A549 (cell line): Measurements from ENCODE around the gene SLC36A1. TPM values are rescaled to one million over a fixed set of nuclear protein-coding genes. Genes with fewer than 3 reads are reported as not detected.

Source experiments
- ATAC-seq, 2 experiments: fragments of 200-7000 bp in 1 of 2; fragments of >200 bp in 1 of 2; cut with Nextera tagmentation in 1 of 2; cut with Tn5 transposase in 1 of 2; 3 replicates each; pipeline versions ENCODE4 v1.8.0 to v1.9.1; 2018 to 2020; ENCODE audit warnings: mild to moderate bottlenecking in 1 of 2, moderate library complexity in 1 of 2
- CTCF ChIA-PET: fragments of 300-600 bp; sonication (Branson Sonifier 250); formaldehyde crosslinking; extraction: SDS; loops from one replicate; lab custom pipeline; 2021; ENCODE audit warnings: antibody characterized with exemption, inconsistent platforms; lab: Yijun Ruan, JAX
- POLR2A ChIA-PET: fragments of 350-600 bp; formaldehyde crosslinking; extraction: SDS; loops from one replicate; lab custom pipeline; 2021; ENCODE audit warnings: antibody characterized with exemption, inconsistent platforms; lab: Yijun Ruan, JAX
- DNase-seq, 2 experiments: peaks; one replicate each; pipeline versions ENCODE4 v3.0.0 to v3.0.0-alpha.2; 2011 to 2016; ENCODE audit warnings: low read depth in 1 of 2, low spot score in 1 of 2
- FAIRE-seq: peaks from 2 replicates; lab custom pipeline; 2011; peaks lifted over from hg19 to GRCh38; lab: Jason Lieb, UNC
- H3K27ac ChIP-seq, 2 experiments: fragments of >200 bp; sonication (Bioruptor Twin); formaldehyde crosslinking; 3 replicates each; pipeline ENCODE4 v1.5.1; 2016 to 2017
- H3K4me1 ChIP-seq: fragments of >200 bp; sonication (Bioruptor Twin); formaldehyde crosslinking; 3 replicates; pipeline ENCODE4 v1.6.1; 2016
- H3K4me2 ChIP-seq: fragments of >200 bp; sonication (Bioruptor Twin); formaldehyde crosslinking; 3 replicates; pipeline ENCODE4 v1.6.1; 2016
- H3K4me3 ChIP-seq: fragments of >200 bp; sonication (Bioruptor Twin); formaldehyde crosslinking; 3 replicates; pipeline ENCODE4 v1.5.1; 2016
- H3K9me3 ChIP-seq: fragments of >200 bp; sonication (Bioruptor Twin); formaldehyde crosslinking; 3 replicates; pipeline ENCODE4 v1.6.1; 2016
- CBX2 ChIP-seq: fragments of 200-600 bp; sonication (generic); IDR thresholded peaks from 2 replicates; pipeline ENCODE4 v1.6.1; 2016; ENCODE audit warnings: low read depth, mild to moderate bottlenecking, borderline replicate concordance
- CBX8 ChIP-seq: fragments of 200-600 bp; sonication (generic); IDR thresholded peaks from 2 replicates; pipeline ENCODE4 v1.6.1; 2016
- CHD2 ChIP-seq: fragments of 150-350 bp; IDR thresholded peaks from 2 replicates; pipeline ENCODE4 v1.6.1; 2014; ENCODE audit warnings: low read length; ENCODE audit not compliant: partially characterized antibody
- E2F6 ChIP-seq: IDR thresholded peaks from 2 replicates; pipeline ENCODE4 v1.6.1; 2012; ENCODE audit warnings: low read depth, borderline replicate concordance
- EHMT2 ChIP-seq: fragments of 200-600 bp; sonication (generic); IDR thresholded peaks from 2 replicates; pipeline ENCODE4 v1.6.1; 2016; ENCODE audit warnings: antibody characterized with exemption, low read depth, mild to moderate bottlenecking, moderate library complexity
- FOSB ChIP-seq: fragments of 250-450 bp; sonication (Bioruptor Pico); IDR thresholded peaks from 2 replicates; pipeline ENCODE4 v1.5.0; 2020; ENCODE audit warnings: mild to moderate bottlenecking, moderate library complexity
- FOSL2 ChIP-seq, 2 experiments: fragments of 450-650 bp in 1 of 2; fragments of >200 bp in 1 of 2; sonication (Bioruptor Twin) in 1 of 2; formaldehyde crosslinking; IDR thresholded peaks; 2 replicates each; pipeline versions ENCODE4 v1.5.0 to v1.6.1; 2016 to 2020; ENCODE audit warnings: mild to moderate bottlenecking in 1 of 2, moderate library complexity in 1 of 2
- HEYL ChIP-seq: fragments of 250-450 bp; sonication (Bioruptor Pico); IDR thresholded peaks from 2 replicates; pipeline ENCODE4 v1.8.0; 2021; ENCODE audit warnings: mild to moderate bottlenecking, moderate library complexity
- HOXB5 ChIP-seq: fragments of 250-450 bp; sonication (Bioruptor Pico); IDR thresholded peaks from 2 replicates; pipeline ENCODE4 v1.5.0; 2020; ENCODE audit warnings: mild to moderate bottlenecking, moderate library complexity
- JUNB ChIP-seq: fragments of >200 bp; sonication (Bioruptor Twin); formaldehyde crosslinking; IDR thresholded peaks from 2 replicates; pipeline ENCODE4 v1.6.1; 2016
- KDM1A ChIP-seq: fragments of 200-600 bp; sonication (generic); IDR thresholded peaks from 2 replicates; pipeline ENCODE4 v1.6.1; 2016; ENCODE audit warnings: low read depth, mild to moderate bottlenecking
- KDM5A ChIP-seq: fragments of 200-600 bp; sonication (generic); IDR thresholded peaks from 2 replicates; pipeline ENCODE4 v1.6.1; 2016; ENCODE audit warnings: antibody characterized with exemption, mild to moderate bottlenecking
- MAFK ChIP-seq: fragments of 450-650 bp; IDR thresholded peaks from 2 replicates; pipeline ENCODE4 v1.6.1; 2014; ENCODE audit not compliant: partially characterized antibody
- NR3C1 ChIP-seq: fragments of >200 bp; sonication (Bioruptor Twin); formaldehyde crosslinking; IDR thresholded peaks from 3 replicates; pipeline ENCODE4 v1.6.1; 2017
- PHF8 ChIP-seq: fragments of 200-600 bp; sonication (generic); IDR thresholded peaks from 2 replicates; pipeline ENCODE4 v1.6.1; 2016; ENCODE audit warnings: low read depth, mild to moderate bottlenecking, antibody characterized with exemption, moderate library complexity, borderline replicate concordance
- POLR2AphosphoS2 ChIP-seq: conservative IDR thresholded peaks from 2 replicates; pipeline ENCODE4 v1.6.1; 2012; ENCODE audit warnings: low read length, improper control_type of control experiment, inconsistent platforms
- RCOR1 ChIP-seq: fragments of 150-350 bp; IDR thresholded peaks from 2 replicates; pipeline ENCODE4 v1.6.1; 2014; ENCODE audit warnings: antibody characterized with exemption, low read length, low read depth
- REST ChIP-seq: fragments of 200-600 bp; sonication (generic); IDR thresholded peaks from 2 replicates; pipeline ENCODE4 v1.6.1; 2016; ENCODE audit warnings: antibody characterized with exemption, mild to moderate bottlenecking, moderate library complexity
- WGBS: methylation state at CpG from one replicate; pipeline ENCODE4 v1.1.6; 2017; ENCODE audit errors: missing lambda C conversion rate; 5-methylcytosine and 5-hydroxymethylcytosine counted together
- polyA plus RNA-seq, 4 experiments: library from polyadenylated mRNA; depleted of rRNA in 3 of 4; stranded (reverse); fragments of >200 nt; fragmentation: RNase III in 1 of 4; extraction: RNeasy Plus Mini Kit Qiagen cat#74134 plus additional on column Dnase treatment in 1 of 4; gene quantifications; 2 replicates in 3 of 4; 3 replicates in 1 of 4; pipeline ENCODE4 v1.2.3, GENCODE V29; 2011 to 2017

The SLC36A1 gene
- polyA plus RNA-seq, 2 of the 4 experiments (the other 2 are of a cell fraction) = 7.4 to 10.8 TPM

GRCh38 chr5:151449839-151450238 is 2.4 kb downstream of the SLC36A1 start (continued):
- TF ChIP-seq PHF8 (no peak), EHMT2 (no peak), CBX8 (no peak), KDM1A (no peak)

GRCh38 chr5:151450605-151451004 is 3.2 kb downstream of the SLC36A1 start:
- ChIA-PET POLR2A (no interaction called here), CTCF (interaction anchor here (1.2 to 1.8 kb wide), 4 partner anchors 38 to 201 kb away, joined by 3 to 6 read pairs (median 4); no protein-coding TSS in a partner anchor)
- WGBS = 80% methylated on average over 3 of the region's 3 CpGs
- peaks cover 16% of the 10 kb centered on the region for H3K4me1 ChIP-seq
- no peak overlapping the region for H3K4me3 ChIP-seq
- DNase-seq (no peak), ATAC-seq (no peak)
- TF ChIP-seq CBX2 = no peak
- TF ChIP-seq FOSB = no peak
- no peak for TF ChIP-seq NR3C1
- TF ChIP-seq HOXB5 = no peak
- TF ChIP-seq PHF8 = no peak
- no peak for TF ChIP-seq REST
- TF ChIP-seq, all 56 proteins: peak for 0
- Histone ChIP-seq H3K9me3 (no peaks in the 10 kb centered on the region), H3K27ac (no peak overlapping the region), H3K4me2 (no peak overlapping the region)
- no peak for FAIRE-seq

GRCh38 chr5:151451626-151452520 is 4.5 kb downstream of the SLC36A1 start:
- POLR2A ChIA-PET = no interaction called here
- peaks cover 16% of the 10 kb centered on the region for H3K4me1 ChIP-seq
- ATAC-seq = no peak
- H3K4me3 ChIP-seq = no peak overlapping the region
- WGBS = 82% methylated on average over 8 of the region's 8 CpGs
- no peak for FAIRE-seq
- no peaks in the 10 kb centered on the region for H3K9me3 ChIP-seq
- CTCF ChIA-PET = interaction anchor here (1.0 to 1.8 kb wide), 7 partner anchors 12 to 291 kb away, joined by 3 to 6 read pairs (median 3); no protein-coding TSS in a partner anchor
- H3K4me2 ChIP-seq = no peak overlapping the region; the same call in 2 of the 3 replicates
- H3K27ac ChIP-seq = no peak overlapping the region
- TF ChIP-seq CHD2 = no peak
- TF ChIP-seq FOSL2 (IDR thresholded peaks at IDR 0.05) = peak; percentile 44
- no peak for TF ChIP-seq FOSL2 (CRISPR knock-in tag; IDR thresholded peaks at IDR 0.05)
- TF ChIP-seq KDM5A = no peak
- no peak for TF ChIP-seq E2F6
- TF ChIP-seq FOSB = no peak
- TF ChIP-seq CBX8 = no peak
- TF ChIP-seq RCOR1 = no peak
- TF ChIP-seq MAFK = peak; percentile 65
- no peak for TF ChIP-seq JUNB
- TF ChIP-seq POLR2AphosphoS2 = no peak
- no peak for TF ChIP-seq HEYL
- peak; percentile 11 to 26 for DNase-seq
